ENCODE data around the gene LCN12.

LCN12 gene

DNA sequence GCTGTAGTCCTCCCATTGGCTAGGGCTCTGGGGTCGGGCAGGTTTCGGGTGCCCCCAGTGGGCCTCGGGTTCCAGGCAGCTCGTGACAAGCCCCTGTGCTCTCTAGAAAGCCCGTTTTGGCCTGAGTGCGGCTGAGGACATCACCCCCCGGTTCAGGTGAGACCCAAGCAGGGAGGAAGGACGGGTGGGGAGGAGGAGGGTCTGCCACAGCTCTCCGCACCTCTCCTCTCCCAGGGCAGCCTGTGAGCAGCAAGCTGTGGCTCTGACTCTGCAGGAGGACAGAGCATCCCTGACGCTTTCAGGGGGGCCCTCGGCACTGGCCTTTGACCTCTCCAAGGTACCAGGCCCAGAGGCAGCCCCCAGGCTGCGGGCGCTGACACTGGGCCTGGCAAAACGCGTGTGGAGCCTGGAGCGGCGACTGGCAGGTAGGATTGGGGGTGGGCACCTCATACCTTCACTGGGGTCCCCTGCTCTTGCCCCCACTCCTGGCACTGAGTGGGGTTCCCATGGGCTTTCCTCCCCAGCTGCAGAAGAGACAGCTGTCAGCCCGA lies 40.8 kb downstream of the LCN12 start:
- H2AK5ac ChIP-seq (ENCODE audit: low read depth, low read length): peak overlapping the region; percentile 88
- no peak overlapping the region for H4K91ac ChIP-seq (ENCODE audit: low read depth, low read length, poor library complexity)
- peaks cover 6 to 15% of the 10 kb centered on the region in 2 donors for H3K36me3 ChIP-seq (replicated peaks in 1 of 2; ENCODE audit: control insufficient read depth in 2 of 2, insufficient read depth in 2 of 2, low read length in 2 of 2)
- H3K9ac ChIP-seq (ENCODE audit: low read depth, low read length, poor library complexity): peak overlapping the region; percentile 96
- no peak for DNase-seq (ENCODE audit: low spot score)
- peak overlapping the region; percentile 85 to 97 for H3K4me3 ChIP-seq (ENCODE audit: low read length in 2 of 2)
- H3K23ac ChIP-seq (ENCODE audit: low read depth, low read length, poor library complexity): peak overlapping the region; percentile 75
- H2BK5ac ChIP-seq (ENCODE audit: low read length): peak overlapping the region; percentile 1
- no peak overlapping the region for H3K4ac ChIP-seq (ENCODE audit: low read length)
- peak overlapping the region; percentile 96 for H2AFZ ChIP-seq (ENCODE audit: low read length)
- no peak overlapping the region for H2BK120ac ChIP-seq (ENCODE audit: low read depth, low read length)
- H4K8ac ChIP-seq (ENCODE audit: low read depth, low read length): no peak overlapping the region
- H3K18ac ChIP-seq (ENCODE audit: low read length): peak overlapping the region; percentile 35
- H3K27me3 ChIP-seq (ENCODE audit: control insufficient read depth in 3 of 3, insufficient read depth in 3 of 3, low read depth in 1 of 3, low read length in 3 of 3): peaks cover 0 to 5% (median 0%) of the 10 kb centered on the region in 3 experiments
- peak overlapping the region; percentile 85 for H3K4me2 ChIP-seq (ENCODE audit: insufficient read depth, low read length, poor library complexity, severe bottlenecking)
- peak overlapping the region; percentile 75 for H3K14ac ChIP-seq (ENCODE audit: low read length)
- H3K27ac ChIP-seq (replicated peaks; ENCODE audit: low read length): no peak overlapping the region
- H2BK12ac ChIP-seq (ENCODE audit: low read length): no peak overlapping the region
- H2BK15ac ChIP-seq (ENCODE audit: low read length): peak overlapping the region; percentile 45
- H3K79me1 ChIP-seq (ENCODE audit: low read depth, low read length): peaks cover 9% of the 10 kb centered on the region
- WGBS, 2 donors (ENCODE audit: extremely low coverage in 2 of 2, insufficient read length in 2 of 2, insufficient replicate concordance in 1 of 2): no CpG with 5 or more reads among the region's 18 CpGs
- H3K4me1 ChIP-seq (ENCODE audit: control insufficient read depth in 2 of 2, insufficient read depth in 1 of 2, low read depth in 1 of 2, low read length in 2 of 2): peaks cover 4 to 22% of the 10 kb centered on the region in 2 donors
- H3K9me3 ChIP-seq (replicated peaks in 1 of 2; ENCODE audit: control insufficient read depth in 2 of 2, insufficient read depth in 1 of 2, low read depth in 1 of 2, low read length in 2 of 2): peaks cover 8 to 13% of the 10 kb centered on the region in 2 donors

DNA sequence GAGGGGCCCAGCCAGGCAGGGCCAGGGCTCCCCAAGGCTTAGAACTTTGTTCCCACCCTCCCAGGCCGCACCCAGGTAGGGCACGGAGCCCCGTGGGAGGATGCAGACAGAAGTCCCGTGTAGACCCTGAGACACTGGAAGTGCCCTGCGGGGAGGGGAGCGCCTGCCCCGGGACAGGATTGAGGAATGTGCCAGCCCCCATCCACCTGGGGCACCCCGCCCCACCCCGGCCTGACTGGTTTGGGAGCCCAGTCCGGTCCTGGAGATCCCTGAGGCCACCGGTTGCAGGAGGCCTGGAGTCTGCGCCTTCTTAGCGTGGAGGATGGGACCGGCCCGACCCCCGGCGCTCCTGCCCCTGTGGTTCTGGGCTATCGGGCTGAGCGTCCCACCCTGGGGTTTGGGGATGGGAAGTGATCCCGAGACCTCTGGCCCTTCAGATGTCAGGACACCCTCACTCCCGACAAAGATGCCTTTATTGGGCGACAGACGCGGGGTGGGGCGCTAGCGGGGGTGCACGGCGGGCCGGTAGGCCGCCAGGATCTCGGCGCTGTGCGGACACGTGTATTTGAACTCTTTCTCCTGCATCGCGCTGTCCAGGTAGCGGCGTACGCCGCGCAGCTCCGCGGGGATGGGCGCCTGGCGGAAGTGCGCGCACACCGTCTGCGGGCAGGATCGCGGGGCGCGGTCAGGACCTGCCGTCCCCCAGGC lies 42.3 kb downstream of the LCN12 start:
- Histone ChIP-seq H2BK120ac (ENCODE audit: low read depth, low read length) (no peak overlapping the region), H3K36me3 (replicated peaks in 1 of 2; ENCODE audit: control insufficient read depth in 2 of 2, insufficient read depth in 2 of 2, low read length in 2 of 2) (peaks cover 6 to 15% of the 10 kb centered on the region in 2 donors), H3K9ac (ENCODE audit: low read depth, low read length, poor library complexity) (no peak overlapping the region), H3K14ac (ENCODE audit: low read length) (no peak overlapping the region), H3K4ac (ENCODE audit: low read length) (no peak overlapping the region), H3K4me1 (ENCODE audit: control insufficient read depth in 2 of 2, insufficient read depth in 1 of 2, low read depth in 1 of 2, low read length in 2 of 2) (peaks cover 4 to 22% of the 10 kb centered on the region in 2 donors), H2BK12ac (ENCODE audit: low read length) (peak overlapping the region; percentile 58), H3K27ac (replicated peaks; ENCODE audit: low read length) (no peak overlapping the region), H3K27me3 (ENCODE audit: control insufficient read depth in 3 of 3, insufficient read depth in 3 of 3, low read depth in 1 of 3, low read length in 3 of 3) (peaks cover 0 to 5% (median 0%) of the 10 kb centered on the region in 3 experiments), H4K8ac (ENCODE audit: low read depth, low read length) (no peak overlapping the region), H4K91ac (ENCODE audit: low read depth, low read length, poor library complexity) (no peak overlapping the region), H2BK5ac (ENCODE audit: low read length) (peak overlapping the region; percentile 5), H3K4me3 (ENCODE audit: low read length in 2 of 2) (peak overlapping the region in 1 of 2 donors; percentile 97), H2AK5ac (ENCODE audit: low read depth, low read length) (no peak overlapping the region), H2BK15ac (ENCODE audit: low read length) (no peak overlapping the region), H2AFZ (ENCODE audit: low read length) (no peak overlapping the region), H3K4me2 (ENCODE audit: insufficient read depth, low read length, poor library complexity, severe bottlenecking) (no peak overlapping the region), H3K23ac (ENCODE audit: low read depth, low read length, poor library complexity) (no peak overlapping the region), H3K9me3 (replicated peaks in 1 of 2; ENCODE audit: control insufficient read depth in 2 of 2, insufficient read depth in 1 of 2, low read depth in 1 of 2, low read length in 2 of 2) (peaks cover 8 to 13% of the 10 kb centered on the region in 2 donors), H3K79me1 (ENCODE audit: low read depth, low read length) (peaks cover 9% of the 10 kb centered on the region), H3K18ac (ENCODE audit: low read length) (no peak overlapping the region)
- no CpG with 5 or more reads among the region's 54 CpGs for WGBS, 2 donors (ENCODE audit: extremely low coverage in 2 of 2, insufficient read length in 2 of 2, insufficient replicate concordance in 1 of 2)
- DNase-seq (ENCODE audit: low spot score): no peak

DNA sequence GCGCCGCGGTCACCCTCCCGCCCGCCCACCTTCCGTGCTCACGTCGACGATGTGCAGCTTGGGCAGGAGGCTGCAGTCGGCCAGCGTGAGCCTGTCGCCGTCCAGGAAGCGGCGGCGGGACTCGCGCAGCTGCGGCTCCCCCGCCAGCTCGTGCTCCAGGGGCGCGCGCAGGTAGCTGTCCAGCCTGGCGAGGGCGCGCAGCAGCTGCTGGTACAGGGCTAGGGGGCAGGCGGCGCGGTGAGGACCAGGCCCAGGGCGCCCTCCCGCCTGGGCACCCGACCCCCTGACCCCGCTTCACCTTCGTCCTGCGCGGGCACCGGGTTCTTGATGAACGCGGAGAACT lies 42.8 kb downstream of the LCN12 start:
- DNase-seq (ENCODE audit: low spot score): no peak
- H4K91ac ChIP-seq (ENCODE audit: low read depth, low read length, poor library complexity): no peak overlapping the region
- H3K27ac ChIP-seq (replicated peaks; ENCODE audit: low read length): no peak overlapping the region
- no peak overlapping the region for H3K18ac ChIP-seq (ENCODE audit: low read length)
- no CpG with 5 or more reads among the region's 40 CpGs for WGBS, 2 donors (ENCODE audit: extremely low coverage in 2 of 2, insufficient read length in 2 of 2, insufficient replicate concordance in 1 of 2)
- peaks cover 0 to 5% (median 0%) of the 10 kb centered on the region in 3 experiments for H3K27me3 ChIP-seq (ENCODE audit: control insufficient read depth in 3 of 3, insufficient read depth in 3 of 3, low read depth in 1 of 3, low read length in 3 of 3)
- no peak overlapping the region for H3K23ac ChIP-seq (ENCODE audit: low read depth, low read length, poor library complexity)
- no peak overlapping the region for H2BK15ac ChIP-seq (ENCODE audit: low read length)
- H3K9me3 ChIP-seq (replicated peaks in 1 of 2; ENCODE audit: control insufficient read depth in 2 of 2, insufficient read depth in 1 of 2, low read depth in 1 of 2, low read length in 2 of 2): peaks cover 8 to 13% of the 10 kb centered on the region in 2 donors
- no peak overlapping the region for H2AFZ ChIP-seq (ENCODE audit: low read length)
- H2BK12ac ChIP-seq (ENCODE audit: low read length): no peak overlapping the region
- no peak overlapping the region for H3K4me3 ChIP-seq (ENCODE audit: low read length in 2 of 2)
- H2AK5ac ChIP-seq (ENCODE audit: low read depth, low read length): no peak overlapping the region
- H3K9ac ChIP-seq (ENCODE audit: low read depth, low read length, poor library complexity): no peak overlapping the region
- H3K36me3 ChIP-seq (replicated peaks in 1 of 2; ENCODE audit: control insufficient read depth in 2 of 2, insufficient read depth in 2 of 2, low read length in 2 of 2): peaks cover 6 to 15% of the 10 kb centered on the region in 2 donors
- no peak overlapping the region for H3K14ac ChIP-seq (ENCODE audit: low read length)
- H3K4me1 ChIP-seq (ENCODE audit: control insufficient read depth in 2 of 2, insufficient read depth in 1 of 2, low read depth in 1 of 2, low read length in 2 of 2): peaks cover 4 to 22% of the 10 kb centered on the region in 2 donors
- no peak overlapping the region for H2BK5ac ChIP-seq (ENCODE audit: low read length)
- H2BK120ac ChIP-seq (ENCODE audit: low read depth, low read length): no peak overlapping the region
- H3K79me1 ChIP-seq (ENCODE audit: low read depth, low read length): peaks cover 9% of the 10 kb centered on the region
- H4K8ac ChIP-seq (ENCODE audit: low read depth, low read length): no peak overlapping the region
- H3K4me2 ChIP-seq (ENCODE audit: insufficient read depth, low read length, poor library complexity, severe bottlenecking): no peak overlapping the region
- no peak overlapping the region for H3K4ac ChIP-seq (ENCODE audit: low read length)

DNA sequence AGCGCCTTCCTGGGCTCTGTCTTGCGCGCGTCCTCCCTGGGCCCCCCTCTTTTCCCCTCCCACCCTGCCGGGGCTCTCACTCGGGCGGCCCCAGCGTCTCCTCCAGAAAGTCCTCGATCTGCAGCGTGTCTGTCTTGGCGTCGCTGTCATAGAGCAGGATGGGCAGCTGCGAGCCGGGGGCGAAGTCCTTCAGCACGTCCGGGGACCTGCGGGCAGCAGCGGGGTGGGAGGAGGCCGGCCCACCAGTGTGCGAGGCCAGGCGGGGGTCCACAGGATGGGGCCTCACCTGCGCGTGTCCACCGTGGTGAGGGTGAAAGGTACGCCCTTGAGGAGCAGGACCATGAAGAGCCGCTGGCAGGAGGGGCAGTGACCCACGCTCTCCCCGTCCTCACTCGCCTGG lies 43.3 kb downstream of the LCN12 start:
- H3K27ac ChIP-seq (replicated peaks; ENCODE audit: low read length): no peak overlapping the region
- H2AFZ ChIP-seq (ENCODE audit: low read length): no peak overlapping the region
- WGBS, 2 donors (ENCODE audit: extremely low coverage in 2 of 2, insufficient read length in 2 of 2, insufficient replicate concordance in 1 of 2): no CpG with 5 or more reads among the region's 30 CpGs
- H3K9ac ChIP-seq (ENCODE audit: low read depth, low read length, poor library complexity): no peak overlapping the region
- H3K23ac ChIP-seq (ENCODE audit: low read depth, low read length, poor library complexity): no peak overlapping the region
- no peak overlapping the region for H3K4ac ChIP-seq (ENCODE audit: low read length)
- H2BK12ac ChIP-seq (ENCODE audit: low read length): no peak overlapping the region
- H4K8ac ChIP-seq (ENCODE audit: low read depth, low read length): peak overlapping the region; percentile 43
- H2AK5ac ChIP-seq (ENCODE audit: low read depth, low read length): peak overlapping the region; percentile 63
- peaks cover 9% of the 10 kb centered on the region for H3K79me1 ChIP-seq (ENCODE audit: low read depth, low read length)
- H3K27me3 ChIP-seq (ENCODE audit: control insufficient read depth in 3 of 3, insufficient read depth in 3 of 3, low read depth in 1 of 3, low read length in 3 of 3): peaks cover 0 to 5% (median 0%) of the 10 kb centered on the region in 3 experiments
- no peak overlapping the region for H3K4me3 ChIP-seq (ENCODE audit: low read length in 2 of 2)
- H3K14ac ChIP-seq (ENCODE audit: low read length): no peak overlapping the region
- peaks cover 6 to 15% of the 10 kb centered on the region in 2 donors for H3K36me3 ChIP-seq (replicated peaks in 1 of 2; ENCODE audit: control insufficient read depth in 2 of 2, insufficient read depth in 2 of 2, low read length in 2 of 2)
- H2BK15ac ChIP-seq (ENCODE audit: low read length): peak overlapping the region; percentile 71
- no peak overlapping the region for H4K91ac ChIP-seq (ENCODE audit: low read depth, low read length, poor library complexity)
- H3K9me3 ChIP-seq (replicated peaks in 1 of 2; ENCODE audit: control insufficient read depth in 2 of 2, insufficient read depth in 1 of 2, low read depth in 1 of 2, low read length in 2 of 2): peaks cover 8 to 11% of the 10 kb centered on the region in 2 donors
- DNase-seq (ENCODE audit: low spot score): no peak
- H3K18ac ChIP-seq (ENCODE audit: low read length): no peak overlapping the region
- H3K4me2 ChIP-seq (ENCODE audit: insufficient read depth, low read length, poor library complexity, severe bottlenecking): no peak overlapping the region
- H2BK5ac ChIP-seq (ENCODE audit: low read length): no peak overlapping the region
- H2BK120ac ChIP-seq (ENCODE audit: low read depth, low read length): no peak overlapping the region
- H3K4me1 ChIP-seq (ENCODE audit: control insufficient read depth in 2 of 2, insufficient read depth in 1 of 2, low read depth in 1 of 2, low read length in 2 of 2): peaks cover 8 to 19% of the 10 kb centered on the region in 2 donors
